Epithelial cell of esophagus (primary cell): ENCODE measurements around the gene SLC6A5.

Source experiments
- DNase-seq: peaks from one replicate; pipeline ENCODE4 v3.0.0; 2010; ENCODE audit warnings: low read depth
- H3K4me3 ChIP-seq: 2 replicates; pipeline ENCODE4 v1.5.1; 2011; ENCODE audit warnings: mild to moderate bottlenecking, low read length, control low read depth
- TF ChIP-seq, protein P1 (sequence below): IDR thresholded peaks from 2 replicates; pipeline ENCODE4 v1.5.1; 2011; ENCODE audit warnings: low read depth, mild to moderate bottlenecking, low read length, control low read depth, inconsistent platforms; ENCODE audit not compliant: insufficient read depth; ENCODE audit errors: missing control alignments

The SLC6A5 gene

DNA sequence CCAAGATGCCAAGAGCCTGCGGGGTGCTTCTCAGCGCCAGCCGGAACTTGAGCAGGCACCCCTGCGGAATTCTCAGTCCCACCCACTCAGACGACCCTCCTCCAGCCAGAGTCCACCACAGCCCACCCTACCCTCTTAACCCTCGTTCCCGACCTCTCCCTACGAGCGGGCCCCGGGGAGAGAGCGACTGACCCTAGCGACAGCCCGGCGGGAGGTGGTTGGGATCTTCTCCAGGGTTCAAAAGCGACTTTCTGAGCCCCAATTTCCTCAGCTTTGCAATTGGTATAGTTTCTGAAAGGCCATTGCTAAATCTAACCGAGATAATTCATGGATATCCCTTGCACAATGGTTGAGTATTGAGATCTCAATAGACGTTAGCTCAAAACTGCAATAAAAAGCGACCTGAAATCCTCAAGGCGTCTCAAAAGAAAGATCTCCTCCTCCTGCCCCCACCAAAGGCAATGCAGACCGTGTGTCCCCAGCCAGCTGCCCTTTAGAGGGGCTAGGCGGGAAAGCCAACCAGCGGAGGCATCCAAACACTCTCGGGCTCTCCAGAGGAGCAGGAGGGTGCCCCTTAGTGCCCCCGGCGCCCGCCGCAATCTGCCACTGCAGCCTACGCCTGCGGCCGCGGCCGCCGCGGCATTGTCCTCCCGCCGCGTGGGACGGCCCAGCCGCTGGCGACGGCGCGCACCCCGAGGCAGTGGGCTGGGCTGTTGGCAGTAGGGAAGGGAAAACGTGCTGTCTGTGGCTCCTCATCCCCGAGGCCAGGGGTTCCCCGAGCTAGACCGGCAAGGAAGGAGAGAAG lies 1.5 kb upstream of the SLC6A5 start:
- no peak overlapping the region for H3K4me3 ChIP-seq
- DNase-seq: no peak
- TF ChIP-seq, protein P1, sequence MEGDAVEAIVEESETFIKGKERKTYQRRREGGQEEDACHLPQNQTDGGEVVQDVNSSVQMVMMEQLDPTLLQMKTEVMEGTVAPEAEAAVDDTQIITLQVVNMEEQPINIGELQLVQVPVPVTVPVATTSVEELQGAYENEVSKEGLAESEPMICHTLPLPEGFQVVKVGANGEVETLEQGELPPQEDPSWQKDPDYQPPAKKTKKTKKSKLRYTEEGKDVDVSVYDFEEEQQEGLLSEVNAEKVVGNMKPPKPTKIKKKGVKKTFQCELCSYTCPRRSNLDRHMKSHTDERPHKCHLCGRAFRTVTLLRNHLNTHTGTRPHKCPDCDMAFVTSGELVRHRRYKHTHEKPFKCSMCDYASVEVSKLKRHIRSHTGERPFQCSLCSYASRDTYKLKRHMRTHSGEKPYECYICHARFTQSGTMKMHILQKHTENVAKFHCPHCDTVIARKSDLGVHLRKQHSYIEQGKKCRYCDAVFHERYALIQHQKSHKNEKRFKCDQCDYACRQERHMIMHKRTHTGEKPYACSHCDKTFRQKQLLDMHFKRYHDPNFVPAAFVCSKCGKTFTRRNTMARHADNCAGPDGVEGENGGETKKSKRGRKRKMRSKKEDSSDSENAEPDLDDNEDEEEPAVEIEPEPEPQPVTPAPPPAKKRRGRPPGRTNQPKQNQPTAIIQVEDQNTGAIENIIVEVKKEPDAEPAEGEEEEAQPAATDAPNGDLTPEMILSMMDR: no peak

DNA sequence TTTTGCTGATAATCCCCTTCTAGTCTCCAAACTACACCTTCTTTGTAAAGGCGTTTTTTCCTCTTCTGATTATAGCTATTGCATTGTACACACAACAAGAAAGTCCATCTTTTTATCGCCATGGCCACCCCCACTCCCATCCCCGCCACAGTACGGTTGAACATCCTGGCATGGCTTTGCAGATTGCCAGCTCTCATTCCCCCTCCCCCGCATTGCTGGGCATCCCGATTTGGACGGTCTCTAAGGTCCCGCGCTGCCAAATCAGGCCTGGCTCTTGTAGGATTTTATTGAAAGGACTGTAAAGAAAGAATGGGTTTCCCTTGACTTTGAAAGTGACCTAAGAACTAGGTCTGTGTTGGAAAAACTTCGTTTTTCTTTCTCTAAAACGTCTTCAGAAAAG lies 916 bp upstream of the SLC6A5 start:
- H3K4me3 ChIP-seq: no peak overlapping the region
- DNase-seq: no peak
- TF ChIP-seq, protein P1: no peak

DNA sequence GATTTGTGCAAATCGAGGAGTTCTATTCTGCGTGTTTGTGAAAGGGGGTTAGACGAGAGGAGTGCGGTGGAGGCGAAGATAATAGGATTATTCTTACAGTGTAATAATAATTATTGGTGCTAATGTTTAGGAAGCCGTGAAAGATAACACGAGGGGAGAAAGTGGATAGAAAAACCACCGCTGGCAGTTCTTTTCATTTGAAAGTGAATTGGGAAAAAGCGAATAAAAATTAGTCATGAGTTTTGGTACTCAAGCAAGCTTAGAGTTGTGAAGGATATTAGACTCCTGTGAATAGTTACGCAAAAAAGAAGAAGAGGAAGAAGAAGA lies 575 bp downstream of the SLC6A5 start:
- no peak overlapping the region for H3K4me3 ChIP-seq
- TF ChIP-seq, protein P1: no peak
- DNase-seq: no peak

DNA sequence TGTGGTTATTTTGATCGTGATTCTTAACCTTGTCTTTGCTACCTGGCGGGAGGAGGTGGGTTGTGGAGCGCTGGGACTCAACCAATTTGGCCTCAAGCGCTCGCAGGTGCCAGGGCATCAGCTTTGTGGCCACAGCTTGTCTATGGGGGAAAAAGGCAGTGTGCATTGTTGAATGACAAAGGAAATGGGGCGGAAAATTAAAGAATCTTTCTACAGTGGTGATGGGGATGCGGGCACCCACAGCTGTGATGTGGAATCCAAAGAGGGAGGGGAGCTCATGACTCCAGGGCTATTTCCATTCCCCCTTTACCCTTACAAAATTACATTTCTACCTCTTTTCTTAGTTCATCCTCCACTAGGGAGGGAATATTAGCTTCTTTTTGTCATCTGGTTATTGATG lies 1.1 kb downstream of the SLC6A5 start:
- DNase-seq: no peak
- TF ChIP-seq, protein P1: no peak
- no peak overlapping the region for H3K4me3 ChIP-seq

DNA sequence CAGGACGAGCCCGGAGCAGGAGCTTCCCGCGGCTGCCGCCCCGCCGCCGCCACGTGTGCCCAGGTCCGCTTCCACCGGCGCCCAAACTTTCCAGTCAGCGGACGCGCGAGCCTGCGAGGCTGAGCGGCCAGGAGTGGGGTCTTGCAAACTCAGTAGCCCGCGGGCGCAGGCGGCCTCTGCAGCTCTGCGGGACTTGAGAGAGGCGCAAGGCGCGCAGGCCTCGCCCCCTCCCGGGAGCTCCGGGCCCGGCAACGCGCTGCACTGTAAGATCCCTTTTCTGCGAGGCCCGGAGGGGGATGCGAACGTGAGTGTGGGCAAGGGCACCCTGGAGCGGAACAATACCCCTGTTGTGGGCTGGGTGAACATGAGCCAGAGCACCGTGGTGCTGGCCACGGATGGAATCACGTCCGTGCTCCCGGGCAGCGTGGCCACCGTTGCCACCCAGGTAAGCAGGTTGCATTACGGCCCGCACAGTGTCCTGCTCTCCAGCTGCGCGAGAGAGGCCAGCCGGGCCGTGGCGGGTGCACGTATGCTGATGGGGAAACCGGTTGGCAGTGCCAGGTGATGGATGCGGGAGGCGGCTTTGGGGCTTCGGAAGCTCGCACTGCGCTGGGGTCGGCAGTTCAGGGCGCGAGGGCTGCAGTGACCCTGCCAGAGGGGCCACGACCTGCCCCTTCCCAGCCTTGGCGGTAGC lies 2.0 kb downstream of the SLC6A5 start:
- H3K4me3 ChIP-seq: no peak overlapping the region
- TF ChIP-seq, protein P1: no peak
- DNase-seq: peak; percentile 25

DNA sequence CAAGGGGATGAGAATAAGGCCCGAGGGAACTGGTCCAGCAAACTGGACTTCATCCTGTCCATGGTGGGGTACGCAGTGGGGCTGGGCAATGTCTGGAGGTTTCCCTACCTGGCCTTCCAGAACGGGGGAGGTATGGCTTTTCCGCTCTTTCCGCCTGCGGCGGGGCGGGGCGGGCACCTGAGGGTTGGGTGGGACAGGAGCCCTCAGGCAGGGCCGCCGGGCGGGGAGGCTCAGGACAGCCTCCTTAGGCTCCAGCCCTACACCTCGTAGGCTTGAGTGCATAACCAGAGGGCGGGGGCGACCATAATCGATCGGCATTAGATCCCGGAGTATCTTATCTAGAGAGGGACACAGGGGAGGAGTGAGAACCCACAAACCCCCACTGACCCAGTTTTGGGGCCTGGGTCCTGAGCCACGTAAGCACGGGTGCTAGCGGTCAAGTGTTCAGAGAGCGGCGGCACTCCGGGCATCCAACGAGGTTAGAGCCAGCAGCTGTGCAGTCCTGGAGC lies 4.9 kb downstream of the SLC6A5 start:
- TF ChIP-seq, protein P1: no peak
- no peak overlapping the region for H3K4me3 ChIP-seq
- no peak for DNase-seq
